ENCODE measurements around the gene TSPAN31. TPM values are rescaled to one million over a fixed set of nuclear protein-coding genes. Genes with fewer than 3 reads are reported as not detected.

TSPAN31 gene
- total RNA-seq, 1 donor from 2014 or later = 33.2 TPM

- Mint-ChIP-seq H3K4me3 (no peak overlapping the region), H3K27me3 (ENCODE audit: low read depth) (peaks cover 60% of the 10 kb centered on the region)
These were observed 3.4 kb upstream of the TSPAN31 start for GRCh38 chr12:57741413-57741789.

GRCh38 chr12:57741844-57742738, 2.7 kb upstream of the TSPAN31 start:
- DNase-seq (ENCODE audit: low spot score in 2 of 2, unreplicated experiment in 2 of 2) = no peak
- Mint-ChIP-seq H3K27ac (no peak overlapping the region), H3K27me3 (ENCODE audit: low read depth) (peaks cover 53% of the 10 kb centered on the region), H3K36me3 (peaks cover 10% of the 10 kb centered on the region), H3K4me1 (peaks cover 22% of the 10 kb centered on the region), H3K4me3 (no peak overlapping the region), H3K9me3 (no peaks in the 10 kb centered on the region)
- TF ChIP-seq, protein P1, sequence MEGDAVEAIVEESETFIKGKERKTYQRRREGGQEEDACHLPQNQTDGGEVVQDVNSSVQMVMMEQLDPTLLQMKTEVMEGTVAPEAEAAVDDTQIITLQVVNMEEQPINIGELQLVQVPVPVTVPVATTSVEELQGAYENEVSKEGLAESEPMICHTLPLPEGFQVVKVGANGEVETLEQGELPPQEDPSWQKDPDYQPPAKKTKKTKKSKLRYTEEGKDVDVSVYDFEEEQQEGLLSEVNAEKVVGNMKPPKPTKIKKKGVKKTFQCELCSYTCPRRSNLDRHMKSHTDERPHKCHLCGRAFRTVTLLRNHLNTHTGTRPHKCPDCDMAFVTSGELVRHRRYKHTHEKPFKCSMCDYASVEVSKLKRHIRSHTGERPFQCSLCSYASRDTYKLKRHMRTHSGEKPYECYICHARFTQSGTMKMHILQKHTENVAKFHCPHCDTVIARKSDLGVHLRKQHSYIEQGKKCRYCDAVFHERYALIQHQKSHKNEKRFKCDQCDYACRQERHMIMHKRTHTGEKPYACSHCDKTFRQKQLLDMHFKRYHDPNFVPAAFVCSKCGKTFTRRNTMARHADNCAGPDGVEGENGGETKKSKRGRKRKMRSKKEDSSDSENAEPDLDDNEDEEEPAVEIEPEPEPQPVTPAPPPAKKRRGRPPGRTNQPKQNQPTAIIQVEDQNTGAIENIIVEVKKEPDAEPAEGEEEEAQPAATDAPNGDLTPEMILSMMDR (IDR thresholded peaks at IDR 0.05; ENCODE audit: unreplicated experiment) = no peak

More at GRCh38 chr12:57741413-57741789, 3.4 kb upstream of the TSPAN31 start:
- TF ChIP-seq, protein P1 (IDR thresholded peaks at IDR 0.05; ENCODE audit: unreplicated experiment) = no peak
- Mint-ChIP-seq H3K36me3 (peaks cover 4% of the 10 kb centered on the region), H3K27ac (no peak overlapping the region), H3K9me3 (no peaks in the 10 kb centered on the region), H3K4me1 (peaks cover 28% of the 10 kb centered on the region)
- DNase-seq (ENCODE audit: low spot score in 2 of 2, unreplicated experiment in 2 of 2) = no peak

DNA sequence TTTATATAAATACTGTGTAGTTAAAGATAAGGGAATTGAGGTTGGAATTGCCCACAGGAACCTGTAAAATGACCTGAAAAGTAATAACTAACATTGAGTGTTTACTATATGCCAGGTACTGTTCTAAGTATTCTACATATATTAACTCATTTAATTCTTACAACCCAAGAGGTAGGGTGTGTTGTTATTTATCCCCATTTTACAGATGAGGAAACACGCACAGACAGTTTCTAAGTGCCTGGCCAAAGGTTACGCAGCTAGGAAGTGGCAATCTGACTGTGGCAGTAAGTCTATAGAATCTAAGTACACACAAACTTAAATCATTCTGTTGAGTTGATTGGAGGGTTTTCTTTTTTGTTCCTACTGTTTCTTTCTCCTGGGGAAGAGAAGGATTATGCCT, 1.1 kb upstream of the TSPAN31 start:
- no peak for DNase-seq (ENCODE audit: low spot score in 2 of 2, unreplicated experiment in 2 of 2)
- peaks cover 21% of the 10 kb centered on the region for H3K4me1 Mint-ChIP-seq
- peak overlapping the region; percentile 93 for H3K27ac Mint-ChIP-seq
- H3K9me3 Mint-ChIP-seq = no peaks in the 10 kb centered on the region
- H3K4me3 Mint-ChIP-seq = peak overlapping the region; percentile 94
- peaks cover 48% of the 10 kb centered on the region for H3K27me3 Mint-ChIP-seq (ENCODE audit: low read depth)
- TF ChIP-seq, protein P1 (IDR thresholded peaks at IDR 0.05; ENCODE audit: unreplicated experiment) = no peak
- peaks cover 19% of the 10 kb centered on the region for H3K36me3 Mint-ChIP-seq

GRCh38 chr12:57744194-57744776, 554 bp upstream of the TSPAN31 start:
- peaks cover 23% of the 10 kb centered on the region for H3K36me3 Mint-ChIP-seq
- H3K4me1 Mint-ChIP-seq = peaks cover 17% of the 10 kb centered on the region
- peaks cover 42% of the 10 kb centered on the region for H3K27me3 Mint-ChIP-seq (ENCODE audit: low read depth)
- no peak for DNase-seq (ENCODE audit: low spot score in 2 of 2, unreplicated experiment in 2 of 2)
- no peaks in the 10 kb centered on the region for H3K9me3 Mint-ChIP-seq
- TF ChIP-seq, protein P1 (IDR thresholded peaks at IDR 0.05; ENCODE audit: unreplicated experiment) = no peak
- peak overlapping the region; percentile 99 for H3K27ac Mint-ChIP-seq
- H3K4me3 Mint-ChIP-seq = peak overlapping the region; percentile 94

DNA sequence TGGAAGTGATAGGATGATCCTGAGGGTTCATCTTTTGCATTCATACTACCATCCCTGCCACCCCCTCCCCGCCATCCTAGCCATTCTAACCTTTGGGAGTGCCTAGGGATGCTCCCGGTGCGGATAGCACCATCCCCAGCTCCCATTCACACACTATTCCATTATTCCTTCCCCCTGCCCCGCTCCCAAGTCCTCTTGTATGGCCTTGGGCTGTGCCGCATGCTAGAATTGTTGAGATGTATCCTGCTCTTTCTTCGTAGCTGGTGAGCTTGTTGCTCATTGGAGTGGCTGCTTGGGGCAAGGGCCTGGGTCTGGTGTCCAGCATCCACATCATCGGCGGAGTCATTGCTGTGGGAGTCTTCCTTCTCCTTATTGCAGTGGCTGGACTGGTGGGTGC, 644 bp downstream of the TSPAN31 start:
- Mint-ChIP-seq H3K27me3 (ENCODE audit: low read depth) (peaks cover 31% of the 10 kb centered on the region), H3K9me3 (no peaks in the 10 kb centered on the region), H3K36me3 (peaks cover 29% of the 10 kb centered on the region), H3K4me3 (peak overlapping the region; percentile 94), H3K4me1 (peaks cover 16% of the 10 kb centered on the region), H3K27ac (peak overlapping the region; percentile 99)
- DNase-seq (ENCODE audit: low spot score in 2 of 2, unreplicated experiment in 2 of 2) = no peak
- TF ChIP-seq, protein P1 (IDR thresholded peaks at IDR 0.05; ENCODE audit: unreplicated experiment) = no peak

All from mesothelial cell of epicardium (in vitro differentiated cells).